ENCODE results near the gene RTF1.

Gene RTF1

DNA sequence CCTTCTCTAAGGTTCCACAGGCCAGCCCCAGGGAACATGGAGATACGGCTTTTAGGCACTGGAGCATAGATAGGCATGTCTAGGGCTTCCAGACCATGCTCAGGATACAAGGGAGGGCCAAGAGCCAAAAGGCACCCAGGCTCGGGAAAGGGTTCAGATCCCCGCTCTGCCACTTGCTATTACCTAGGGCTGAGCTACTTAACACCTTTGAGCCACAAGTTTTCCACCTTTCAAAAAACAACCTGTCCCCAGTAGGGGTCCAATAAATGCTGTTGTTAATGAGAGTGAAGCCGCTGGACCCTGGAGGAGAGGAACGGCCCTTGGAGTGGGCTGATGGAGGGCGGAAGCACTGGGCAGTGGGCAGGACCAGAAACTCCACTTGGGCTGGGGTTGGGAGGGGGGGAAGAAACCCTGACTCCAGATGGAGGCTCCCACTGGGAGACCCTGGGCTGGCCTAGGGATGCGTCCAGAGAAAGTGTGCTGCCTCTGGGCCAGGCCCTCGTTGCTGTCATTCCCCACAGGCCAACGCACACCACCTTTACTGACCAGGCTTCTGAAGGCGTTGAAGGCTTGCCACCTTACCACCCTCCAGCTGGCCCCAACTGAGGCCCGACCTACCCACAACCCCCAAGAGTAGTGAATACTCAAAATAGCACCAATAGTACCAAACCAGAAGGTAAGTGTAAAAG, 68.2 kb downstream of the RTF1 start:
- in situ Hi-C loops (cut with HindIII; ENCODE audit: low sequenced_read_pairs) = no loop called here

GRCh38 chr15:41486286-41486685, 69.4 kb downstream of the RTF1 start:
- in situ Hi-C loops (cut with HindIII; ENCODE audit: low sequenced_read_pairs) = no loop called here

DNA sequence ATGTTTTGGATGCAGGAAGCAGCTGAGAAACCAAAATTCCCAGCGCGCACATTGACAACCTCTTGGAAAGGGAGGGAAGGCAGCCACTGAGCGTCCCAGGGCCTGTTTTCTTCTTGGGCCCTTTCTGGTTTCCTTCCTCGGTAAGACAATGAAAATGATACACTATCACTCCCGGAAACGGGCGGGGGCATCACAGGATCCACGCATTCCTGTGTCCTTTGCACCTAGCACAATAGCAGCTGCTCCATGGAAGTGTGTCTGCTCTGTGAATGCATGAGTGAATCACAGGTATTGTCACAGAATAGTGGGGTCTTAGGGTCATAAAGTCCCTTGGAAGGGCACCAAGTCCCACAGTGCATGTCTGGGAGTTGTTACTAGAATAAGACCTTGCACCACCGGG, 70.5 kb downstream of the RTF1 start:
- in situ Hi-C loops (cut with HindIII; ENCODE audit: low sequenced_read_pairs) = no loop called here

- in situ Hi-C loops (cut with HindIII; ENCODE audit: low sequenced_read_pairs) = no loop called here
Measured at GRCh38 chr15:41487802-41488201, 70.9 kb downstream of the RTF1 start.

DNA sequence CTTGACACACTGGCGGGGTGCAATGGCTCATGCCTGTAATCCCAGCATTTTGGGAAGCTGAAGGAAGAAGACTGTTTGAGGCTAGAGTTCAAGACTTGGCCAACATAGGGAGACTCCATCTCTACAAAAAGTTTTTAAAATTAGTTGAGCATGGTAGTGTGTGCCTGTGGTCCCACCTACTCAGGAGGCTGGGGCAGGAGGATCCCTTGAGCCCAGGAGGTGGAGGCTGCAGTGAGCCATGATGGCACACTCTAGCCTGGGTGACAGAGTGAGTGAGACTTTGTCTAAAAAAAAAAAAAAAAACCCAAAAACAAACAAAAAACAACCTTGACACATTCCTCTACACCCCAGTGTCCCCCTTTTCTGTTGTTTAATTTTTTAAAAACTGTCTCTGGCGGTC, 72.7 kb downstream of the RTF1 start:
- in situ Hi-C loops (cut with HindIII; ENCODE audit: low sequenced_read_pairs) = no loop called here

- in situ Hi-C loops (cut with HindIII; ENCODE audit: low sequenced_read_pairs) = no loop called here
Measured at GRCh38 chr15:41490355-41490754, 73.5 kb downstream of the RTF1 start.

DNA sequence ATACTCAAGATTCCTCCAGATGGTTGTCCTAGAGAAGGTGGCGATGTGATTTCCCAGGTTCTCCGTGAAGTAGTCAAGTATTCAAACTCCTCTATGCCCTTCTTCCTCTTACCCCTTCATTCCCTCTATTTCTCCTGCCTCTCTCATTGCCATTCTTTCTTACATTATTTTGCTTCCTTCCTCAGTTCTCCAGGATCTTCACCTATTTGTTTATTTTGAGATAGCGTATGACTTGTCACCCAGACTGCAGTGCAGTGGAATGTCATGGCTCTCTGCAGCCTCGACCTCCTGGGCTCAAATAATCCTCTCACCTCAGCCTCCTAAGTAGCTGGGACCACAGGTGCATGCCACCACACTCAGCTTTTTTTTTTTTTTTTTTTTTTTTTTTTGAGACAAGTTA, 75.0 kb downstream of the RTF1 start:
- in situ Hi-C loops (cut with HindIII; ENCODE audit: low sequenced_read_pairs) = no loop called here

DNA sequence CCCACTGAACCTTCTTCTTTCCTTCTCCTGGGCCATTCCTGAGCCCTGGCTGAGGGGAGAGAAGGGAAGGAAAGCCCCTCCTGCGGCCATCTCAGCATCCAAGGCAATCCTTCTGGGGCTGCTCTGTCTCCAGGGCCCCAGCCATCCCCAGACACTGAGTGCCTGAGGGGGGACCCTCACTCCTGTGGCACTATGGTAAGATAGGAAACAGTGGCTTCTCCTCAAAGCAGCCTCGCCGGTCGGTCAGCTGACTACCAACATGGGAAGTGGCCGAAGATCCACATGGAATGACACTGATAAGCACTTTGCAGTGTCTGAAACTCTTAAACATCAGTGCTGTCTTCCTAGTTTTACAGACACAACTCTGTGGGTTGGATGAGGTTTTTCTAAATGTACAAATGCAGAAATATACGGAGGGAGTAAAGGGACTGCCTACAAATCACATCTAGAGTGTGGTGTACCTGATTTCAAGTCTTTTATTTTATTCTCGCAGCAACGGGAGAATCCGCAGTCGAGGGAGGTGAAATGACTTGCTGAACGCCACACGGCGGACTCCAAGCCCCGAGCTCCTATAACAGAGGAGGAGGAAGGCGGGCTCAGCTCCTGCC, 75.8 kb downstream of the RTF1 start:
- in situ Hi-C loops (cut with HindIII; ENCODE audit: low sequenced_read_pairs) = no loop called here

DNA sequence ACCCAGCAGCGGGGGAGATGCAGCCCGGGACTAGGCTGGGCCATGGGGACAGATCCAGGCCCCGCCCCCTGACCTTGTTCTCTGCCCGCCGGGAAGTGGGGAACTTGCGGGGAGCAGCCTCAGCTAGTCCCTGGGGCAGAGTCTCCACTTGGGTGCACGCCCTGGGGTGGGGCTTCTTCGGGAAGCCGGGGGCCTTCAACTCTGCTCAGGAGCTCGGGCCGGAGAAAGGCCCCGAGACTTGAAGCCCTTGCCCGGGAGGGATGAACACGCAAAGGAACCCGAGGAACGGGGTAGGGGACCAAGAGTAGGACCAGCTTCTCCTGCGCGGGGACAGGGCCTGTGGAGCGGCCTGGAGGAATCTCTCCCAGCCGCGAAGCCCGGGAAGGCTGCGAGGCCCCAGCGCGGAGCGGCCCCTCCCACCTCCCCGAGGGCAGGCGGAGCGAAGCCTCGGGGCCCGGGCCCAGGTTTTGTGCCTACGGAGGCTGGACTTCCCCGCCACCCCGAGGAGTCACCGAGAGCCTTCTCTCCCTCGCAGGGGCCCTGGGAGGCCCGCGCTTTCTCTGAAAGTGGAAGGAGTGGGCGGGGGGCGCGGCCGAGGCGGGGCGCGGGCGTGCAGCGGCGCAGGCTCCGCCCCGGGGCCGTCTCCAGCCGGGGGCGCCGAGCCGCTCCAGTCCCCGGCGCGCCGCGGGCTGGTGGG, 76.5 kb downstream of the RTF1 start, which contains the start of gene ITPKA:
Gene ITPKA (plus strand): TSS at position 670 of the 697 bp plus-strand sequence. CDS start 54 bp downstream, outside the sequence.
- in situ Hi-C loops (cut with HindIII; ENCODE audit: low sequenced_read_pairs) = no loop called here

DNA sequence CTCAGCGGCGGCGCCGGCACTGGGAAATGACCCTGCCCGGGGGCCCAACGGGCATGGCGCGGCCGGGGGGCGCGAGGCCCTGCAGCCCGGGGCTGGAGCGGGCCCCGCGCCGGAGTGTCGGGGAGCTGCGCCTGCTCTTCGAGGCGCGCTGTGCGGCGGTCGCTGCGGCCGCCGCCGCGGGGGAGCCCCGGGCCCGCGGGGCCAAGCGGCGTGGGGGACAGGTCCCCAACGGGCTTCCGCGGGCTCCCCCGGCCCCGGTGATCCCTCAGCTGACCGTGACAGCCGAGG, 77.0 kb downstream of the RTF1 start:
- in situ Hi-C loops (cut with HindIII; ENCODE audit: low sequenced_read_pairs) = no loop called here

- in situ Hi-C loops (cut with HindIII; ENCODE audit: low sequenced_read_pairs) = no loop called here
Measured at GRCh38 chr15:41494190-41494921, 77.5 kb downstream of the RTF1 start.

- in situ Hi-C loops (cut with HindIII; ENCODE audit: low sequenced_read_pairs) = no loop called here
Measured at GRCh38 chr15:41494922-41495735, 78.2 kb downstream of the RTF1 start.

GRCh38 chr15:41495736-41496599, 79.1 kb downstream of the RTF1 start:
- in situ Hi-C loops (cut with HindIII; ENCODE audit: low sequenced_read_pairs) = no loop called here

- in situ Hi-C loops (cut with HindIII; ENCODE audit: low sequenced_read_pairs) = no loop called here
Measured at GRCh38 chr15:41498657-41499056, 81.8 kb downstream of the RTF1 start.

DNA sequence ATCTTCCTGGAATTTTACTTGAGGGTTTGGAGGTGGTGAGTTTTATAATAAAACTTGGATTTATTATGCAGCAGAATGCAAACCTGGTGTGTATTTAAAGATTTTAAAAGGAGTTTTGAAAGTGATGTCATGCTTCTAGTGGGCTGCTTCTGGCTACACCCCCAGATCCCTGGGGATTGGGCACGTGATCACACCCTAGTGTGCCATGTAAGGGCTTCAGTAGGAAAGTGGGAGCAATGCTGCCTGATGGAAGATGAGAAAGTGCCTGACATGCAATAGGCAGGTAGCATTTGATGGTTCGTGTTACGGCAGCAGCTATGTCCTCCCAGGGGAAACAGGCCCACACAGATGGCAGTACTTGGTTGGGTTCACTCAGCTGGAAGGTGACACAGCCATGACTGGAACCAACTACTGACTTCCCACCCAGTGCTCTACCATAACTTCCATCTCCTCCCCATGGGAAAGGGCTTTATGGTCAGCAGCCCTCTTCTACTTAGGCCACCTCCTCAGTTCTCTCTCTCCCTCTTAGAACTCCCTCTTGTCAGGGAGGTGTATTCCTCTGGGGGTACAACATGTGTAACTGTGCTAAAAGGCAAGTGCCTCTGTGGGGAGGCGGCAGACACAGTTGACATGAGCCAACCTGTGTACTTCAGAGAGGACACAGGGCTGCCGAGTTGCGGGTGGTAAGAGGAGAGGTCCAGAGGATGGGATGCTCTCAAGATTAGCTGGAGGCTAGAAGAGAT, 82.4 kb downstream of the RTF1 start:
- in situ Hi-C loops (cut with HindIII; ENCODE audit: low sequenced_read_pairs) = no loop called here

- in situ Hi-C loops (cut with HindIII; ENCODE audit: low sequenced_read_pairs) = no loop called here
Measured at GRCh38 chr15:41501191-41501917, 84.5 kb downstream of the RTF1 start.

- in situ Hi-C loops (cut with HindIII; ENCODE audit: low sequenced_read_pairs) = no loop called here
Measured at GRCh38 chr15:41501931-41502794, 85.3 kb downstream of the RTF1 start.

All from DLD1 (cell line).